H9 (cell line): ENCODE data around the gene OR2AK2. TPM values are rescaled to one million over a fixed set of nuclear protein-coding genes. Genes with fewer than 3 reads are reported as not detected.

ENCODE experiments used
- DNase-seq: peaks from one replicate; pipeline ENCODE4 v3.0.0-alpha.2; 2017
- H2AFZ ChIP-seq: one replicate; pipeline ENCODE4 v1.6.1; 2013; ENCODE audit warnings: mild to moderate bottlenecking, low read length, control low read depth, moderate library complexity
- H2AK5ac ChIP-seq: 2 replicates; pipeline ENCODE4 v1.6.1; 2013; ENCODE audit warnings: low read length, control low read depth, mixed read lengths; ENCODE audit not compliant: insufficient read length
- H2BK120ac ChIP-seq: one replicate; pipeline ENCODE4 v1.6.1; 2013; ENCODE audit warnings: low read depth, mild to moderate bottlenecking, low read length, control low read depth, inconsistent platforms; ENCODE audit not compliant: poor library complexity, severe bottlenecking
- H2BK12ac ChIP-seq: 2 replicates; pipeline ENCODE4 v1.6.1; 2013; ENCODE audit warnings: low read length, control low read depth, mixed read lengths, low read depth; ENCODE audit not compliant: insufficient read length
- H2BK15ac ChIP-seq: 2 replicates; pipeline ENCODE4 v1.6.1; 2013; ENCODE audit warnings: low read depth, low read length, control low read depth
- H2BK20ac ChIP-seq: one replicate; pipeline ENCODE4 v1.6.1; 2013; ENCODE audit warnings: low read depth, mild to moderate bottlenecking, low read length, control low read depth, inconsistent platforms; ENCODE audit not compliant: poor library complexity, severe bottlenecking
- H2BK5ac ChIP-seq: 2 replicates; pipeline ENCODE4 v1.6.1; 2013; ENCODE audit warnings: low read length, control low read depth, mixed read lengths; ENCODE audit not compliant: insufficient read length
- H3K14ac ChIP-seq: 2 replicates; pipeline ENCODE4 v1.6.1; 2013; ENCODE audit warnings: low read length, control low read depth; ENCODE audit not compliant: insufficient read depth
- H3K18ac ChIP-seq: 2 replicates; pipeline ENCODE4 v1.6.1; 2013; ENCODE audit warnings: low read depth, mild to moderate bottlenecking, mixed read lengths, low read length, control low read depth; ENCODE audit not compliant: insufficient read length
- H3K23ac ChIP-seq: 2 replicates; pipeline ENCODE4 v1.6.1; 2013; ENCODE audit warnings: low read length, control low read depth, mixed read lengths, low read depth; ENCODE audit not compliant: insufficient read length
- H3K23me2 ChIP-seq: 2 replicates; pipeline ENCODE4 v1.6.1; 2013; ENCODE audit warnings: low read depth, mild to moderate bottlenecking, mixed read lengths, low read length, control low read depth; ENCODE audit not compliant: insufficient read length, poor library complexity, severe bottlenecking
- H3K27ac ChIP-seq: 2 replicates; pipeline ENCODE4 v1.5.1; 2013; ENCODE audit warnings: low read length, control low read depth, mixed read lengths, low read depth; ENCODE audit not compliant: insufficient read length
- H3K27me3 ChIP-seq: 2 replicates; pipeline ENCODE4 v1.6.1; 2013; ENCODE audit warnings: low read length, control low read depth, inconsistent platforms; ENCODE audit not compliant: insufficient read depth
- H3K4ac ChIP-seq: 2 replicates; pipeline ENCODE4 v1.6.1; 2013; ENCODE audit warnings: low read depth, mild to moderate bottlenecking, control low read depth, inconsistent platforms, low read length, moderate library complexity
- H3K4me1 ChIP-seq: 2 replicates; pipeline ENCODE4 v1.6.1; 2013; ENCODE audit warnings: low read length, control low read depth, inconsistent platforms; ENCODE audit not compliant: insufficient read depth
- H3K4me2 ChIP-seq: 2 replicates; pipeline ENCODE4 v1.6.1; 2013; ENCODE audit warnings: low read length, control low read depth, mixed read lengths; ENCODE audit not compliant: insufficient read length, insufficient read depth
- H3K56ac ChIP-seq: 2 replicates; pipeline ENCODE4 v1.6.1; 2013; ENCODE audit warnings: low read depth, mild to moderate bottlenecking, mixed read lengths, low read length, control low read depth; ENCODE audit not compliant: insufficient read length
- H3K79me1 ChIP-seq: 2 replicates; pipeline ENCODE4 v1.6.1; 2013; ENCODE audit warnings: low read depth, mild to moderate bottlenecking, moderate library complexity, low read length, control low read depth, inconsistent platforms; ENCODE audit not compliant: insufficient read depth, poor library complexity, severe bottlenecking
- H3K79me2 ChIP-seq: 2 replicates; pipeline ENCODE4 v1.6.1; 2013; ENCODE audit warnings: low read length, control low read depth, inconsistent platforms; ENCODE audit not compliant: insufficient read depth
- H3K9ac ChIP-seq: 2 replicates; pipeline ENCODE4 v1.6.1; 2013; ENCODE audit warnings: low read length, control low read depth, mixed read lengths; ENCODE audit not compliant: insufficient read length; ENCODE audit errors: extremely low read depth
- H3K9me3 ChIP-seq: one replicate; pipeline ENCODE4 v1.6.1; 2013; ENCODE audit warnings: low read depth, low read length, inconsistent platforms; ENCODE audit not compliant: control insufficient read depth
- H3T11ph ChIP-seq: one replicate; pipeline ENCODE4 v1.6.1; 2013; ENCODE audit warnings: mild to moderate bottlenecking, low read length, control low read depth, inconsistent platforms
- H4K20me1 ChIP-seq: one replicate; pipeline ENCODE4 v1.6.1; 2013; ENCODE audit not compliant: control insufficient read depth, insufficient read length, insufficient read depth
- H4K5ac ChIP-seq: 2 replicates; pipeline ENCODE4 v1.6.1; 2013; ENCODE audit warnings: low read depth, mild to moderate bottlenecking, mixed read lengths, low read length, control low read depth; ENCODE audit not compliant: insufficient read length
- H4K8ac ChIP-seq: replicated peaks from 2 replicates; pipeline ENCODE4 v1.6.1; 2013; ENCODE audit warnings: low read length, control low read depth, mixed read lengths, low read depth; ENCODE audit not compliant: insufficient read length
- H4K91ac ChIP-seq: 2 replicates; pipeline ENCODE4 v1.6.1; 2013; ENCODE audit warnings: low read depth, mild to moderate bottlenecking, moderate library complexity, mixed read lengths, low read length, control low read depth; ENCODE audit not compliant: insufficient read length
- H3K27ac Mint-ChIP-seq, 3 experiments: 2 replicates in 2 of 3; 3 replicates in 1 of 3; pipeline ENCODE4 v1.8.0; 2020 to 2021; ENCODE audit warnings: mixed read lengths in 3 of 3, mild to moderate bottlenecking in 1 of 3, moderate library complexity in 1 of 3
- H3K27me3 Mint-ChIP-seq: 2 replicates; pipeline ENCODE4 v1.8.0; 2021; ENCODE audit warnings: low read depth, mild to moderate bottlenecking, moderate library complexity, mixed read lengths
- H3K36me3 Mint-ChIP-seq, 3 experiments: 2 replicates in 2 of 3; 3 replicates in 1 of 3; pipeline ENCODE4 v1.8.0; 2020 to 2021; ENCODE audit warnings: low read depth in 3 of 3, mixed read lengths in 3 of 3; ENCODE audit not compliant: insufficient read depth in 1 of 3
- H3K4me1 Mint-ChIP-seq, 2 experiments: 2 replicates each; pipeline ENCODE4 v1.8.0; 2020; ENCODE audit warnings: mixed read lengths in 2 of 2
- H3K4me3 Mint-ChIP-seq, 2 experiments: 2 replicates in 1 of 2; 3 replicates in 1 of 2; pipeline ENCODE4 v1.8.0; 2020 to 2021; ENCODE audit warnings: mild to moderate bottlenecking in 2 of 2, mixed read lengths in 2 of 2, moderate library complexity in 1 of 2
- H3K9me3 Mint-ChIP-seq, 2 experiments: 2 replicates in 1 of 2; 3 replicates in 1 of 2; pipeline ENCODE4 v1.8.0; 2020; ENCODE audit warnings: mild to moderate bottlenecking in 2 of 2, mixed read lengths in 2 of 2, moderate library complexity in 1 of 2
- WGBS: extraction: QIAGEN DNeasy Blood & Tissue Kit; methylation state at CpG from one replicate; pipeline ENCODE4 v1.1.7; 2013; ENCODE audit warnings: missing lambda C conversion rate, low lambda C conversion rate, mixed read lengths; ENCODE audit not compliant: insufficient read length; ENCODE audit errors: extremely low coverage; 5-methylcytosine and 5-hydroxymethylcytosine counted together
- total RNA-seq: library from RNA; stranded (reverse); gene quantifications from 2 replicates; pipeline ENCODE4 v1.2.1, GENCODE V29; 2021
- TF ChIP-seq, protein P1 (sequence below): fragments of 200-600 bp; sonication (generic); conservative IDR thresholded peaks from 3 replicates; pipeline ENCODE4 v1.8.0; 2021; ENCODE audit warnings: antibody characterized with exemption, mild to moderate bottlenecking

Gene OR2AK2
- total RNA-seq, 1 experiment from 2014 or later: not detected

DNA sequence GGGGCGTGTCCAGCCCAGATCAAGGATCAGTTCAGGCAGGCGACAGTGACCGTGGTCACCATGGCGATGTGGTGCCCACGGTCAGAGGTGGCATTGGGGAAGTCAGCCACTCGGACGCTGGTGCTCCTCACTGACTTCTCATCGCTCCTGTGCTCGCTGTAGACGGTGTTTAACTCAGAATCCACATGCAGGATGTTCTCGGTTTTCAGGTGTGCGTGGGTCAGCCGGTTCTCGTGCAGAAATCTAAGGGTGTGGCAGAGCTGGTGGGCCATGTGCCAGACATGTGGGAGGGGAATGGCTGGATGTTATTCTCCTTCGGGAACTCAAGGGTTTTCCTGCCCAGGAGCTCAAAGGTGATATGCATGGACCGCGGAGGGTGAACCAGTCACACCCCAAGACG, 28.6 kb upstream of the OR2AK2 start:
- no peak overlapping the region; a peak in 2 of 5 replicates for H3K4me3 Mint-ChIP-seq
- H3K9me3 ChIP-seq: peaks cover 5% of the 10 kb centered on the region
- WGBS: no CpG with 5 or more reads among the region's 18 CpGs

More for the DNA sequence above, 28.6 kb upstream of the OR2AK2 start:
- Histone ChIP-seq H3K79me2 (no peaks in the 10 kb centered on the region), H3K18ac (no peak overlapping the region), H2BK12ac (no peak overlapping the region), H3K56ac (no peak overlapping the region), H2AK5ac (no peak overlapping the region), H3K9ac (no peak overlapping the region), H2AFZ (no peak overlapping the region), H3K4me2 (no peak overlapping the region), H4K20me1 (no peaks in the 10 kb centered on the region), H2BK15ac (no peak overlapping the region), H4K91ac (no peak overlapping the region), H4K5ac (no peak overlapping the region), H3K79me1 (no peaks in the 10 kb centered on the region), H2BK5ac (no peak overlapping the region), H3K27ac (no peak overlapping the region), H3K4ac (no peak overlapping the region), H3K23me2 (no peaks in the 10 kb centered on the region), H3K27me3 (no peaks in the 10 kb centered on the region), H2BK120ac (no peak overlapping the region), H3T11ph (no peak overlapping the region), H3K4me1 (no peaks in the 10 kb centered on the region), H3K14ac (no peak overlapping the region), H3K23ac (no peak overlapping the region), H4K8ac (no peak overlapping the region), H2BK20ac (no peak overlapping the region)
- H3K4me1 Mint-ChIP-seq: no peaks in the 10 kb centered on the region
- no peak overlapping the region for H3K27ac Mint-ChIP-seq
- TF ChIP-seq, protein P1, sequence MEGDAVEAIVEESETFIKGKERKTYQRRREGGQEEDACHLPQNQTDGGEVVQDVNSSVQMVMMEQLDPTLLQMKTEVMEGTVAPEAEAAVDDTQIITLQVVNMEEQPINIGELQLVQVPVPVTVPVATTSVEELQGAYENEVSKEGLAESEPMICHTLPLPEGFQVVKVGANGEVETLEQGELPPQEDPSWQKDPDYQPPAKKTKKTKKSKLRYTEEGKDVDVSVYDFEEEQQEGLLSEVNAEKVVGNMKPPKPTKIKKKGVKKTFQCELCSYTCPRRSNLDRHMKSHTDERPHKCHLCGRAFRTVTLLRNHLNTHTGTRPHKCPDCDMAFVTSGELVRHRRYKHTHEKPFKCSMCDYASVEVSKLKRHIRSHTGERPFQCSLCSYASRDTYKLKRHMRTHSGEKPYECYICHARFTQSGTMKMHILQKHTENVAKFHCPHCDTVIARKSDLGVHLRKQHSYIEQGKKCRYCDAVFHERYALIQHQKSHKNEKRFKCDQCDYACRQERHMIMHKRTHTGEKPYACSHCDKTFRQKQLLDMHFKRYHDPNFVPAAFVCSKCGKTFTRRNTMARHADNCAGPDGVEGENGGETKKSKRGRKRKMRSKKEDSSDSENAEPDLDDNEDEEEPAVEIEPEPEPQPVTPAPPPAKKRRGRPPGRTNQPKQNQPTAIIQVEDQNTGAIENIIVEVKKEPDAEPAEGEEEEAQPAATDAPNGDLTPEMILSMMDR: no peak
- peaks cover 55 to 57% of the 10 kb centered on the region in 2 experiments for H3K9me3 Mint-ChIP-seq
- no peak for DNase-seq
- peaks cover 8 to 11% (median 9%) of the 10 kb centered on the region in 3 experiments; a peak in 4 of 7 replicates for H3K36me3 Mint-ChIP-seq
- peaks cover 1% of the 10 kb centered on the region; the same call in 1 of the 2 replicates for H3K27me3 Mint-ChIP-seq
